T-helper 1 cell treated with Interleukin-12 subunit alpha and Interleukin-12 subunit beta and Interleukin-4 antibody, amounts not matched to agents 30 μg/mL and 1 μg/mL, for 36 hours (primary cell): Measurements from ENCODE around the gene ORMDL3.
"Not testable (repeated sequence)": the region's sequence is repeated elsewhere in the genome, so short reads cannot be mapped to it uniquely, and the experiment has no call there.

Experiments used
- H3K27ac Mint-ChIP-seq: one replicate; pipeline ENCODE4 v1.8.0; 2021; ENCODE audit warnings: mild to moderate bottlenecking, mixed read lengths
- H3K27me3 Mint-ChIP-seq: one replicate; pipeline ENCODE4 v1.8.0; 2021; ENCODE audit warnings: low read depth, mixed read lengths
- H3K36me3 Mint-ChIP-seq: one replicate; pipeline ENCODE4 v1.8.0; 2021; ENCODE audit warnings: low read depth, mixed read lengths
- H3K4me1 Mint-ChIP-seq: one replicate; pipeline ENCODE4 v1.8.0; 2021; ENCODE audit warnings: low read depth, mixed read lengths
- H3K4me3 Mint-ChIP-seq: one replicate; pipeline ENCODE4 v1.8.0; 2021; ENCODE audit warnings: mild to moderate bottlenecking, moderate library complexity, mixed read lengths
- H3K9me3 Mint-ChIP-seq: one replicate; pipeline ENCODE4 v1.8.0; 2021; ENCODE audit warnings: mixed read lengths

ORMDL3 gene

DNA sequence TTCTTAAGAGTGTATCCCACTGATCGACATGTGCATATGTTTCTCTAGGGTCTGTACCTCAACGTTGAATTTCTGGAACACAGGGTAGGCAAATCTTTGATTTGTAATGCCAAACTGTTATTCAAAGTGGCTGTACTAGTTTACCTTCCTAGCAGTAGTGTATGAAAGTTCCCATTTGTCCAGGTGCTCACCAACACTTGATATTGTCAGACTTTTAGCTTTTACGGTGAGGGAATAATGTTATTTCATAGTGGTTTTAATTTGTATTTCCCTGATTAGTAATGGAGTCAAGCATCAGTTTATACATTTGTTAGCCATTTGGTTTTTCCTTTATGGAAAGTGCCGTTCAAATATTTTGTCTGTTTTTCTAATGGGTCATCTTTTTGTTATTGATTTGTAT lies 29.3 kb downstream of the ORMDL3 start:
- no peak overlapping the region for H3K27ac Mint-ChIP-seq
- H3K4me1 Mint-ChIP-seq = peaks cover 12% of the 10 kb centered on the region
- no peaks in the 10 kb centered on the region for H3K9me3 Mint-ChIP-seq
- no peak overlapping the region for H3K4me3 Mint-ChIP-seq
- H3K36me3 Mint-ChIP-seq = peaks cover 31% of the 10 kb centered on the region
- H3K27me3 Mint-ChIP-seq = no peaks in the 10 kb centered on the region

GRCh38 chr17:39894681-39895376 lies 32.6 kb downstream of the ORMDL3 start:
- H3K4me1 Mint-ChIP-seq = peaks cover 6% of the 10 kb centered on the region
- H3K27ac Mint-ChIP-seq = peak overlapping the region; percentile 5
- no peak overlapping the region for H3K4me3 Mint-ChIP-seq
- peaks cover 14% of the 10 kb centered on the region for H3K36me3 Mint-ChIP-seq
- H3K9me3 Mint-ChIP-seq = no peaks in the 10 kb centered on the region
- peaks cover 4% of the 10 kb centered on the region for H3K27me3 Mint-ChIP-seq

GRCh38 chr17:39889200-39889599 lies 38.2 kb downstream of the ORMDL3 start:
- Mint-ChIP-seq H3K4me1 (no peaks in the 10 kb centered on the region), H3K27ac (no peak overlapping the region), H3K9me3 (no peaks in the 10 kb centered on the region), H3K27me3 (peaks cover 28% of the 10 kb centered on the region), H3K36me3 (no peaks in the 10 kb centered on the region), H3K4me3 (no peak overlapping the region)

GRCh38 chr17:39887078-39887477 lies 40.3 kb downstream of the ORMDL3 start:
- Mint-ChIP-seq H3K36me3 (no peaks in the 10 kb centered on the region), H3K27me3 (peaks cover 28% of the 10 kb centered on the region), H3K4me3 (no peak overlapping the region), H3K4me1 (no peaks in the 10 kb centered on the region), H3K27ac (no peak overlapping the region), H3K9me3 (no peaks in the 10 kb centered on the region)

DNA sequence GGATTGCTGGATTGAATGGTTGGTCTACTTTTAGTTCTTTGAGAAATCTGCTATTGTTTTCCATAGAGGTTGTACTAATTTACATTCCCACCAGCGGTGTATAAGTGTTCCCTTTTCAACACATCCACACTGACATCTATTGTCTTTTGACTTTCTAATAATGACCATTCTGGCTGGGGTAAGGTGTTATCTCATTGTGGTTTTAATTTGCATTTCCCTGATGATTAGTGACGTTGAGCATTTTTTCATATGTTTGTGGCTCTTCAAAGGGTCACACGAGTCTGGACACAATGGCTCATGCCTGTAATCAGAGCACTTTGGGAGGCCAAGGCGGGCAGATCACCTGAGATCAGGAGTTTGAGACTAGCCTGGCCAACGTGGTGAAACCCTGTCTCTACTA lies 41.3 kb downstream of the ORMDL3 start:
- not testable (repeated sequence) for H3K9me3 Mint-ChIP-seq, H3K4me3 Mint-ChIP-seq, H3K4me1 Mint-ChIP-seq, H3K27ac Mint-ChIP-seq, H3K36me3 Mint-ChIP-seq
- peaks cover 27% of the 10 kb centered on the region for H3K27me3 Mint-ChIP-seq

GRCh38 chr17:39872751-39873150 lies 54.6 kb downstream of the ORMDL3 start:
- H3K4me3 Mint-ChIP-seq = no peak overlapping the region
- peaks cover 16% of the 10 kb centered on the region for H3K27me3 Mint-ChIP-seq
- no peaks in the 10 kb centered on the region for H3K36me3 Mint-ChIP-seq
- no peaks in the 10 kb centered on the region for H3K9me3 Mint-ChIP-seq
- H3K4me1 Mint-ChIP-seq = peaks cover under 1% of the 10 kb centered on the region
- no peak overlapping the region for H3K27ac Mint-ChIP-seq

DNA sequence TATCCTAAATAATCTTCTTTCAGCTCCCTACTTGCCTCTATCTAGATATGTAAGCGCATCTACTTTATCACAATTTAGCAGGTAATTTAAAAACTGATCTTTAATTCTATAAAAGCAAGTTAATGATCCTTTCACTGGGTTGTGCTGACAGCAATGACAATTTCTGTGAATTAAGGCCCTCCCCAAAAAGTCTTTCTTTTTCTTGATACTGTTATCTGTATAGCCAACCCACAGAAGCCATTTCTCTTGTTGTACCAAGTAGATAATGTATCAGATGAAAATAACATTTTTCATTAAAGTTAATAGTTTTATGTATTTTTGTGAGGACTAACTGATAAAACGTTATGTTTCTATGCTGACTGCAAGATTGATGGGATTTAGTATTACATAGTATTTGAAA lies 55.6 kb downstream of the ORMDL3 start:
- Mint-ChIP-seq H3K4me3 (no peak overlapping the region), H3K36me3 (no peaks in the 10 kb centered on the region), H3K4me1 (peaks cover 10% of the 10 kb centered on the region), H3K9me3 (peaks cover 3% of the 10 kb centered on the region), H3K27me3 (peaks cover 11% of the 10 kb centered on the region), H3K27ac (no peak overlapping the region)
